ENCODE data around the gene DNAI2. TPM values are rescaled to one million over a fixed set of nuclear protein-coding genes. Genes with fewer than 3 reads are reported as not detected.

DNAI2 gene
- total RNA-seq, 1 donor from 2014 or later: not detected

DNA sequence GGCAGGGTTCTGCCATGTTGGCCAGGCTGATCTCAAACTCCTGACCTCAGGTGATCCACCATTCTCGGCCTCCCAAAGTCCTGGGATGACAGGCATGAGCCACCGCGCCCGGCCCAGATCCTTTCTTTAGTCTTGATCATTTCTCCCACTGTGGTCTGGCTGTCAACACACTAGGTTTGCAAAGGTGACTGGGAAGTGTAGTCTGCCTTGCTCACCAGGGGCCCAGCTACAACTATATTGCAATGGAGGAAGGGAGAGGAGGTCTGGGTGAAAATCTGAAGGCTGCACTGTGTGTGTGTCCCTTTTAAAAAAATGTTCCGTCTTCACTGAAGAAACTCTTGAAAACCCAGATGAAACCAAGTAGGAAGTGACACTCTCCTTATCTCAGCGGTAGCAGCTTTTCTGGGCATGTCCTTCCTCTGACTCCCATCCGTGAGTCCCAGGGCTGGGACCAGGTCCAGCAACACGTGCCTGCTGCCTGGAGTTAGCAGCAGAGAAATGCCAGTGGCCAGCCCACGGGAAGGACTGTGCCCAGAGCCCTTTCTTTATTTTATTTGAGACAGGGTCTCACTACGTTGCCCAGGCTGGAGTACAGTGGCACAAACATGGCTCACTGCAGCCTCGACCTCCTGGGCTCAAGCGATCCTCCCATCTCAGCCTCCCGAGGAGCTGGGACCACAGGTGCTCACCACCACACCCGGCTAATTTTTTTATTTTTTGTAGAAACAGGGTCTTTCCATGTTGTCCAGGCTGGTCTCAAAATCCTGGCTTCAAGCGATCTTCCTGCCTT, 34.1 kb downstream of the DNAI2 start:
- intact Hi-C loops (cut with DNase I): no loop called here
- H3K4me1 ChIP-seq: no peaks in the 10 kb centered on the region
- TF ChIP-seq, protein P1, sequence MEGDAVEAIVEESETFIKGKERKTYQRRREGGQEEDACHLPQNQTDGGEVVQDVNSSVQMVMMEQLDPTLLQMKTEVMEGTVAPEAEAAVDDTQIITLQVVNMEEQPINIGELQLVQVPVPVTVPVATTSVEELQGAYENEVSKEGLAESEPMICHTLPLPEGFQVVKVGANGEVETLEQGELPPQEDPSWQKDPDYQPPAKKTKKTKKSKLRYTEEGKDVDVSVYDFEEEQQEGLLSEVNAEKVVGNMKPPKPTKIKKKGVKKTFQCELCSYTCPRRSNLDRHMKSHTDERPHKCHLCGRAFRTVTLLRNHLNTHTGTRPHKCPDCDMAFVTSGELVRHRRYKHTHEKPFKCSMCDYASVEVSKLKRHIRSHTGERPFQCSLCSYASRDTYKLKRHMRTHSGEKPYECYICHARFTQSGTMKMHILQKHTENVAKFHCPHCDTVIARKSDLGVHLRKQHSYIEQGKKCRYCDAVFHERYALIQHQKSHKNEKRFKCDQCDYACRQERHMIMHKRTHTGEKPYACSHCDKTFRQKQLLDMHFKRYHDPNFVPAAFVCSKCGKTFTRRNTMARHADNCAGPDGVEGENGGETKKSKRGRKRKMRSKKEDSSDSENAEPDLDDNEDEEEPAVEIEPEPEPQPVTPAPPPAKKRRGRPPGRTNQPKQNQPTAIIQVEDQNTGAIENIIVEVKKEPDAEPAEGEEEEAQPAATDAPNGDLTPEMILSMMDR (IDR thresholded peaks at IDR 0.05): no peak
- ATAC-seq (peak; percentile 33), DNase-seq (no peak)
- no peaks in the 10 kb centered on the region for H3K36me3 ChIP-seq
- no peaks in the 10 kb centered on the region for H3K9me3 ChIP-seq
- no peak overlapping the region for H3K27ac ChIP-seq
- no peak overlapping the region for H3K4me3 ChIP-seq
- no peaks in the 10 kb centered on the region for H3K27me3 ChIP-seq

DNA sequence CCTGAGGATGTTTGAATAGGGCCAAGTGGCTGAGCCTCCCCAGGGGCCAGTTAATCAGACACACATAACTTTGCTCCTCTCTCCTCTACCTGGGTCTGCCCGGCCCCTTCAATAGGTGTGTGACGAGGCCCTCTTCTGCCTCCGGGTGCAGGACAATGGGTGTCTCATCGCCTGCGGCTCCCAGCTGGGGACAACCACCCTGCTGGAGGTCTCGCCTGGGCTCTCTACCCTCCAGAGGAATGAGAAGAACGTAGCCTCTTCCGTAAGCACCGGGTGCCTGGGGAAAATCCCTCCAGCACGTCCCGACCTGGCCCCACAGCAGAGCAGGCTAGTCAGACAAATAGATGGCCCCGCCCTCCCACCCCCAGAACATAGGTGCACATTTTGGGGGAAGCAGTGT, 35.9 kb downstream of the DNAI2 start:
- H3K27me3 ChIP-seq: no peaks in the 10 kb centered on the region
- no peak overlapping the region for H3K27ac ChIP-seq
- ATAC-seq (no peak), DNase-seq (no peak)
- H3K4me3 ChIP-seq: no peak overlapping the region
- no peaks in the 10 kb centered on the region for H3K9me3 ChIP-seq
- H3K36me3 ChIP-seq: no peaks in the 10 kb centered on the region
- no peaks in the 10 kb centered on the region for H3K4me1 ChIP-seq
- intact Hi-C loops (cut with DNase I): no loop called here
- TF ChIP-seq, protein P1 (IDR thresholded peaks at IDR 0.05): no peak

DNA sequence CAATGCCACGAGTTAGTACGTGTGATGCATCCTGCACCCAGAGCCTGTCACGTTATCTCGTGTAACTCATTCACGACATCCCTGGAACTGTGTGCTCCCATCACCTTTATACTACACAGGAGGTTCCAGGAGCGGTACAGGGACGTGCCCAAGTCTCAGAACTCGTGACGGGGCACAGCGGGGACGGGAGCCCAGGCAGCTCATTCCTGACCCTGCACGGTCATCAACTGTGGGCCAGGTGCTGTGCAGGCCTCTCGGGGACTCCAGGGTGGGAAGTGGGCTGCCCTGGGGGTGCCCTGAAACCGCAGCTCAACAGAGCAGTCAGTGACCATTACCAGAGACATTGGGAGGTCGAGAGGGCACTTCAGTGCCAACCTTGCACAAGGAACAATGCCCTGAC, 40.8 kb downstream of the DNAI2 start:
- H3K27me3 ChIP-seq: no peaks in the 10 kb centered on the region
- H3K4me3 ChIP-seq: no peak overlapping the region
- H3K27ac ChIP-seq: no peak overlapping the region
- H3K4me1 ChIP-seq: no peaks in the 10 kb centered on the region
- DNase-seq (no peak), ATAC-seq (no peak)
- H3K36me3 ChIP-seq: no peaks in the 10 kb centered on the region
- TF ChIP-seq, protein P1 (IDR thresholded peaks at IDR 0.05): no peak
- H3K9me3 ChIP-seq: no peaks in the 10 kb centered on the region
- intact Hi-C loops (cut with DNase I): no loop called here

DNA sequence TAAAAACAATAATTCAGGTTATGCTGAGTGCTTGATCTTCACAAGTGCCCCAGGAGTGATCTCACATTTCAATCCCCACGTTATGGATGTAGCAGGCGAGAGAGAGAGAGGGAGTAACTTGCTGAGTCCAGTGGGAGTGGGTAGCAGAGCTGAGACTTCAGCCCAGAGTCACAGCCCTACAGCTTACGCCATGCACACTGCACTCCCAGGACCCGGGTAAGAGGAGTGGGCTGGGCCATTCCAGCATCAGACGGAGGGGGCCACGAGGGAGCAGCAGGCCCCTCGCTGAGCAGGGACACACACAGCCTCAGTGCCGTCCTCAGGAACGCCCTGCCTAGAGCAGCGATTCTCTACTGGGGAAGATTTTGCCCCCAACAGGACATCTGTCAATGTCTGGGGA, 42.2 kb downstream of the DNAI2 start:
- intact Hi-C loops (cut with DNase I): no loop called here
- TF ChIP-seq, protein P1 (IDR thresholded peaks at IDR 0.05): no peak
- H3K4me1 ChIP-seq: no peaks in the 10 kb centered on the region
- ATAC-seq (no peak), DNase-seq (no peak)
- no peak overlapping the region for H3K4me3 ChIP-seq
- H3K27ac ChIP-seq: no peak overlapping the region
- H3K9me3 ChIP-seq: no peaks in the 10 kb centered on the region
- no peaks in the 10 kb centered on the region for H3K36me3 ChIP-seq
- H3K27me3 ChIP-seq: no peaks in the 10 kb centered on the region

DNA sequence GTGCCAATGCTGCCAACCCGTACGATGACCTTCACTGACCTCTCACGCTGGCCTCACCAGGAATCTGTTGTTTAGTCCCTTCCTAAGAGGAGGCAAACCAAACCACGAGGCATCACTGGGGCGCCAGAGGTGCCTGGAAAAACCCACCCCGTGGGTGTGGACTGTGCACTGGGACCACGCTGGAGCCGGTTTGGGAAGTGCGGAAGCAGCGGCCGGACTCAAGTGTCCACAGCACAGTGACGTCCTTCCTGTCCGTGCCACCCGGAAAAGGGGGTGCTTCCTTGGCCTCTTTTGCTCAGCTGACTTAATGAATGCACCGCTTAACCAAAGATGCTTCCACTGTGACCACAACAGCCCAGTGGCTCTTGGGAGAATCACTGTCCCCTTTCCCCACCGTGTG, 43.0 kb downstream of the DNAI2 start:
- TF ChIP-seq, protein P1 (IDR thresholded peaks at IDR 0.05): no peak
- intact Hi-C loops (cut with DNase I): no loop called here
- Histone ChIP-seq H3K4me3 (no peak overlapping the region), H3K4me1 (no peaks in the 10 kb centered on the region), H3K27ac (no peak overlapping the region), H3K27me3 (no peaks in the 10 kb centered on the region), H3K36me3 (no peaks in the 10 kb centered on the region), H3K9me3 (no peaks in the 10 kb centered on the region)
- no peak for DNase-seq
- ATAC-seq: no peak
